Glutamatergic neuron (in vitro differentiated cells): ENCODE data around the gene ZBED4. TPM values are rescaled to one million over a fixed set of nuclear protein-coding genes. Genes with fewer than 3 reads are reported as not detected.

Experiments used
- DNase-seq: peaks from one replicate; pipeline ENCODE4 v3.0.0; 2022
- H3K27ac Mint-ChIP-seq: one replicate; pipeline ENCODE4 v1.8.0; 2020; ENCODE audit warnings: mild to moderate bottlenecking, mixed read lengths, inconsistent platforms; ENCODE audit not compliant: unreplicated experiment
- H3K27me3 Mint-ChIP-seq: one replicate; pipeline ENCODE4 v1.8.0; 2020; ENCODE audit warnings: mild to moderate bottlenecking, moderate library complexity, mixed read lengths, inconsistent platforms; ENCODE audit not compliant: unreplicated experiment
- H3K36me3 Mint-ChIP-seq: one replicate; pipeline ENCODE4 v1.8.0; 2020; ENCODE audit warnings: mild to moderate bottlenecking, mixed read lengths, inconsistent platforms; ENCODE audit not compliant: unreplicated experiment
- H3K4me1 Mint-ChIP-seq: one replicate; pipeline ENCODE4 v1.8.0; 2020; ENCODE audit warnings: mild to moderate bottlenecking, low read depth, mixed read lengths, inconsistent platforms; ENCODE audit not compliant: unreplicated experiment
- H3K4me3 Mint-ChIP-seq: one replicate; pipeline ENCODE4 v1.8.0; 2020; ENCODE audit warnings: mild to moderate bottlenecking, mixed read lengths, inconsistent platforms; ENCODE audit not compliant: unreplicated experiment
- H3K9me3 Mint-ChIP-seq: one replicate; pipeline ENCODE4 v1.8.0; 2020; ENCODE audit warnings: mild to moderate bottlenecking, moderate library complexity, mixed read lengths, inconsistent platforms; ENCODE audit not compliant: unreplicated experiment
- CTCF ChIP-seq: fragments of 200-600 bp; sonication (generic); IDR thresholded peaks from one replicate; pipeline ENCODE4 v1.5.0; 2021; ENCODE audit not compliant: partially characterized antibody, unreplicated experiment
- total RNA-seq: library from RNA; stranded (reverse); fragmentation: NEBNext Ultra II Directional; extraction: Animal tissue kit (Norgen Biotek cat#: 25700); gene quantifications from one replicate; pipeline ENCODE4 v1.2.1, GENCODE V29; 2021; ENCODE audit not compliant: unreplicated experiment

Gene ZBED4
- total RNA-seq, 1 donor from 2014 or later: 53.5 TPM

- Mint-ChIP-seq H3K27me3 (peaks cover 19% of the 10 kb centered on the region), H3K4me3 (peak overlapping the region; percentile 92), H3K36me3 (peaks cover 15% of the 10 kb centered on the region), H3K27ac (peak overlapping the region; percentile 87), H3K4me1 (peaks cover 30% of the 10 kb centered on the region), H3K9me3 (peaks cover 17% of the 10 kb centered on the region)
- no peak for TF ChIP-seq CTCF
- DNase-seq: no peak
Measured at GRCh38 chr22:49824936-49825335, 28.7 kb upstream of the ZBED4 start.

- Mint-ChIP-seq H3K4me3 (peak overlapping the region; percentile 92), H3K36me3 (peaks cover 17% of the 10 kb centered on the region), H3K9me3 (peaks cover 18% of the 10 kb centered on the region), H3K4me1 (peaks cover 30% of the 10 kb centered on the region), H3K27ac (peak overlapping the region; percentile 73), H3K27me3 (peaks cover 21% of the 10 kb centered on the region)
- no peak for TF ChIP-seq CTCF
- DNase-seq: no peak
Measured at GRCh38 chr22:49825436-49825835, 28.2 kb upstream of the ZBED4 start.

- peaks cover 17% of the 10 kb centered on the region for H3K36me3 Mint-ChIP-seq
- H3K27me3 Mint-ChIP-seq: peaks cover 21% of the 10 kb centered on the region
- no peak for DNase-seq
- peak overlapping the region; percentile 73 for H3K27ac Mint-ChIP-seq
- H3K4me3 Mint-ChIP-seq: peak overlapping the region; percentile 92
- H3K4me1 Mint-ChIP-seq: peaks cover 27% of the 10 kb centered on the region
- no peak for TF ChIP-seq CTCF
- H3K9me3 Mint-ChIP-seq: peaks cover 18% of the 10 kb centered on the region
Measured at GRCh38 chr22:49825944-49826602, 27.6 kb upstream of the ZBED4 start.

GRCh38 chr22:49826603-49827270 is 26.9 kb upstream of the ZBED4 start:
- H3K4me3 Mint-ChIP-seq: peak overlapping the region; percentile 92
- H3K4me1 Mint-ChIP-seq: peaks cover 26% of the 10 kb centered on the region
- H3K9me3 Mint-ChIP-seq: peaks cover 18% of the 10 kb centered on the region
- DNase-seq: peak; percentile 47
- H3K27ac Mint-ChIP-seq: peak overlapping the region; percentile 43
- H3K36me3 Mint-ChIP-seq: peaks cover 17% of the 10 kb centered on the region
- no peak for TF ChIP-seq CTCF
- peaks cover 21% of the 10 kb centered on the region for H3K27me3 Mint-ChIP-seq

- Mint-ChIP-seq H3K9me3 (peaks cover 18% of the 10 kb centered on the region), H3K27ac (no peak overlapping the region), H3K4me1 (peaks cover 26% of the 10 kb centered on the region), H3K4me3 (no peak overlapping the region), H3K36me3 (peaks cover 17% of the 10 kb centered on the region), H3K27me3 (peaks cover 21% of the 10 kb centered on the region)
- no peak for DNase-seq
- no peak for TF ChIP-seq CTCF
Measured at GRCh38 chr22:49827271-49827852, 26.3 kb upstream of the ZBED4 start.
